Measurements from ENCODE around the gene CEBPB.

Gene CEBPB

GRCh38 chr20:50216543-50217206, 26.0 kb downstream of the CEBPB start:
- Histone ChIP-seq H3K27ac (ENCODE audit: low read length) (no peak overlapping the region), H3K4me3 (ENCODE audit: low read depth in 1 of 2, low read length in 2 of 2) (no peak overlapping the region), H3K27me3 (ENCODE audit: low read depth, low read length) (no peaks in the 10 kb centered on the region), H3K4me1 (ENCODE audit: control insufficient read depth in 1 of 2, insufficient read depth in 2 of 2, low read length in 2 of 2) (no peaks in the 10 kb centered on the region), H3K9me3 (ENCODE audit: control insufficient read depth in 1 of 2, low read length in 2 of 2) (no peaks in the 10 kb centered on the region), H3K36me3 (ENCODE audit: control insufficient read depth in 1 of 2, insufficient read depth in 2 of 2, low read length in 2 of 2) (no peaks in the 10 kb centered on the region)

- Histone ChIP-seq H3K9me3 (ENCODE audit: control insufficient read depth in 1 of 2, low read length in 2 of 2) (no peaks in the 10 kb centered on the region), H3K4me1 (ENCODE audit: control insufficient read depth in 1 of 2, insufficient read depth in 2 of 2, low read length in 2 of 2) (no peaks in the 10 kb centered on the region), H3K36me3 (ENCODE audit: control insufficient read depth in 1 of 2, insufficient read depth in 2 of 2, low read length in 2 of 2) (no peaks in the 10 kb centered on the region), H3K27me3 (ENCODE audit: low read depth, low read length) (no peaks in the 10 kb centered on the region), H3K27ac (ENCODE audit: low read length) (no peak overlapping the region), H3K4me3 (ENCODE audit: low read depth in 1 of 2, low read length in 2 of 2) (no peak overlapping the region)
These were observed 26.7 kb downstream of the CEBPB start for GRCh38 chr20:50217207-50217949.

GRCh38 chr20:50218987-50219435, 28.4 kb downstream of the CEBPB start:
- Histone ChIP-seq H3K9me3 (ENCODE audit: control insufficient read depth in 1 of 2, low read length in 2 of 2) (no peaks in the 10 kb centered on the region), H3K27ac (ENCODE audit: low read length) (no peak overlapping the region), H3K36me3 (ENCODE audit: control insufficient read depth in 1 of 2, insufficient read depth in 2 of 2, low read length in 2 of 2) (no peaks in the 10 kb centered on the region), H3K27me3 (ENCODE audit: low read depth, low read length) (no peaks in the 10 kb centered on the region), H3K4me1 (ENCODE audit: control insufficient read depth in 1 of 2, insufficient read depth in 2 of 2, low read length in 2 of 2) (no peaks in the 10 kb centered on the region), H3K4me3 (ENCODE audit: low read depth in 1 of 2, low read length in 2 of 2) (no peak overlapping the region)

- Histone ChIP-seq H3K4me3 (ENCODE audit: low read depth in 1 of 2, low read length in 2 of 2) (no peak overlapping the region), H3K27ac (ENCODE audit: low read length) (no peak overlapping the region), H3K9me3 (ENCODE audit: control insufficient read depth in 1 of 2, low read length in 2 of 2) (no peaks in the 10 kb centered on the region), H3K27me3 (ENCODE audit: low read depth, low read length) (no peaks in the 10 kb centered on the region), H3K4me1 (ENCODE audit: control insufficient read depth in 1 of 2, insufficient read depth in 2 of 2, low read length in 2 of 2) (no peaks in the 10 kb centered on the region), H3K36me3 (ENCODE audit: control insufficient read depth in 1 of 2, insufficient read depth in 2 of 2, low read length in 2 of 2) (no peaks in the 10 kb centered on the region)
These were observed 29.0 kb downstream of the CEBPB start for GRCh38 chr20:50219600-50219999.

GRCh38 chr20:50220093-50220893, 29.7 kb downstream of the CEBPB start:
- Histone ChIP-seq H3K9me3 (ENCODE audit: control insufficient read depth in 1 of 2, low read length in 2 of 2) (no peaks in the 10 kb centered on the region), H3K36me3 (ENCODE audit: control insufficient read depth in 1 of 2, insufficient read depth in 2 of 2, low read length in 2 of 2) (no peaks in the 10 kb centered on the region), H3K4me1 (ENCODE audit: control insufficient read depth in 1 of 2, insufficient read depth in 2 of 2, low read length in 2 of 2) (no peaks in the 10 kb centered on the region), H3K4me3 (ENCODE audit: low read depth in 1 of 2, low read length in 2 of 2) (no peak overlapping the region), H3K27me3 (ENCODE audit: low read depth, low read length) (no peaks in the 10 kb centered on the region), H3K27ac (ENCODE audit: low read length) (no peak overlapping the region)

- H3K27ac ChIP-seq (ENCODE audit: low read length): no peak overlapping the region
- H3K9me3 ChIP-seq (ENCODE audit: control insufficient read depth in 1 of 2, low read length in 2 of 2): no peaks in the 10 kb centered on the region
- H3K4me1 ChIP-seq (ENCODE audit: control insufficient read depth in 1 of 2, insufficient read depth in 2 of 2, low read length in 2 of 2): no peaks in the 10 kb centered on the region
- H3K27me3 ChIP-seq (ENCODE audit: low read depth, low read length): no peaks in the 10 kb centered on the region
- no peak overlapping the region for H3K4me3 ChIP-seq (ENCODE audit: low read depth in 1 of 2, low read length in 2 of 2)
- H3K36me3 ChIP-seq (ENCODE audit: control insufficient read depth in 1 of 2, insufficient read depth in 2 of 2, low read length in 2 of 2): no peaks in the 10 kb centered on the region
These were observed 30.3 kb downstream of the CEBPB start for GRCh38 chr20:50220894-50221365.

- Histone ChIP-seq H3K27ac (ENCODE audit: low read length) (no peak overlapping the region), H3K4me3 (ENCODE audit: low read depth in 1 of 2, low read length in 2 of 2) (no peak overlapping the region), H3K27me3 (ENCODE audit: low read depth, low read length) (no peaks in the 10 kb centered on the region), H3K9me3 (ENCODE audit: control insufficient read depth in 1 of 2, low read length in 2 of 2) (no peaks in the 10 kb centered on the region), H3K4me1 (ENCODE audit: control insufficient read depth in 1 of 2, insufficient read depth in 2 of 2, low read length in 2 of 2) (peaks cover 0 to 4% of the 10 kb centered on the region in 2 donors), H3K36me3 (ENCODE audit: control insufficient read depth in 1 of 2, insufficient read depth in 2 of 2, low read length in 2 of 2) (no peaks in the 10 kb centered on the region)
These were observed 31.1 kb downstream of the CEBPB start for GRCh38 chr20:50221501-50222308.

GRCh38 chr20:50222309-50223038, 31.8 kb downstream of the CEBPB start:
- no peaks in the 10 kb centered on the region for H3K27me3 ChIP-seq (ENCODE audit: low read depth, low read length)
- peaks cover 0 to 4% of the 10 kb centered on the region in 2 donors for H3K4me1 ChIP-seq (ENCODE audit: control insufficient read depth in 1 of 2, insufficient read depth in 2 of 2, low read length in 2 of 2)
- no peak overlapping the region for H3K27ac ChIP-seq (ENCODE audit: low read length)
- H3K4me3 ChIP-seq (ENCODE audit: low read depth in 1 of 2, low read length in 2 of 2): no peak overlapping the region
- H3K36me3 ChIP-seq (ENCODE audit: control insufficient read depth in 1 of 2, insufficient read depth in 2 of 2, low read length in 2 of 2): no peaks in the 10 kb centered on the region
- H3K9me3 ChIP-seq (ENCODE audit: control insufficient read depth in 1 of 2, low read length in 2 of 2): no peaks in the 10 kb centered on the region

- H3K36me3 ChIP-seq (ENCODE audit: control insufficient read depth in 1 of 2, insufficient read depth in 2 of 2, low read length in 2 of 2): no peaks in the 10 kb centered on the region
- peaks cover 0 to 4% of the 10 kb centered on the region in 2 donors for H3K4me1 ChIP-seq (ENCODE audit: control insufficient read depth in 1 of 2, insufficient read depth in 2 of 2, low read length in 2 of 2)
- peak overlapping the region; percentile 74 for H3K27ac ChIP-seq (ENCODE audit: low read length)
- no peak overlapping the region for H3K4me3 ChIP-seq (ENCODE audit: low read depth in 1 of 2, low read length in 2 of 2)
- no peaks in the 10 kb centered on the region for H3K9me3 ChIP-seq (ENCODE audit: control insufficient read depth in 1 of 2, low read length in 2 of 2)
- H3K27me3 ChIP-seq (ENCODE audit: low read depth, low read length): no peaks in the 10 kb centered on the region
These were observed 32.7 kb downstream of the CEBPB start for GRCh38 chr20:50223039-50224005.

Data from muscle layer of duodenum (tissue), 2 donors.